Common myeloid progenitor, CD34-positive (primary cell): ENCODE results near the gene ARHGAP32.
"Not testable (repeated sequence)": the region's sequence is repeated elsewhere in the genome, so short reads cannot be mapped to it uniquely, and the experiment has no call there.

Source experiments
- CTCF ChIA-PET: fragments of 350-600 bp; sonication (Branson Sonifier 250); formaldehyde crosslinking; loops from one replicate; lab custom pipeline; 2021; ENCODE audit warnings: antibody characterized with exemption; lab: Charles Lee
- POLR2A ChIA-PET: fragments of 350-600 bp; sonication (Branson Sonifier 250); formaldehyde crosslinking; loops from one replicate; lab custom pipeline; 2021; ENCODE audit warnings: antibody characterized with exemption; lab: Charles Lee
- DNase-seq, 3 donors: peaks; one replicate each; pipeline versions ENCODE4 v3.0.0 to v3.0.0-alpha.2; 2013
- H3K27ac ChIP-seq, 2 experiments: 1 replicate in 1 of 2; 2 replicates in 1 of 2; pipeline ENCODE4 v1.7.0; 2013; ENCODE audit warnings: inconsistent platforms in 2 of 2, low read length in 2 of 2, mild to moderate bottlenecking in 2 of 2, low read depth in 1 of 2, moderate library complexity in 1 of 2; ENCODE audit not compliant: severe bottlenecking in 2 of 2, insufficient read depth in 1 of 2, poor library complexity in 1 of 2
- H3K27me3 ChIP-seq, 5 experiments: replicated peaks in 2 of 5; 1 replicate in 3 of 5; 2 replicates in 2 of 5; pipeline versions ENCODE4 v1.6.1 to v1.7.0; 2013; ENCODE audit warnings: low read length in 4 of 5, mild to moderate bottlenecking in 2 of 5, moderate library complexity in 2 of 5, inconsistent platforms in 1 of 5; ENCODE audit not compliant: insufficient read depth in 5 of 5, control insufficient read depth in 4 of 5
- H3K36me3 ChIP-seq, 4 experiments: 1 replicate in 2 of 4; 2 replicates in 2 of 4; pipeline versions ENCODE4 v1.6.1 to v1.7.0; 2013; ENCODE audit warnings: low read length in 3 of 4, control low read depth in 1 of 4, mild to moderate bottlenecking in 1 of 4; ENCODE audit not compliant: control insufficient read depth in 4 of 4, insufficient read depth in 4 of 4
- H3K4me1 ChIP-seq, 4 experiments: 1 replicate in 3 of 4; 2 replicates in 1 of 4; pipeline versions ENCODE4 v1.6.1 to v1.7.1; 2013; ENCODE audit warnings: low read length in 3 of 4, mild to moderate bottlenecking in 3 of 4, control low read depth in 1 of 4, inconsistent platforms in 1 of 4, moderate library complexity in 1 of 4; ENCODE audit not compliant: control insufficient read depth in 4 of 4, insufficient read depth in 4 of 4; ENCODE audit errors: control extremely low read depth in 1 of 4
- H3K4me3 ChIP-seq, 7 experiments: 1 replicate in 4 of 7; 2 replicates in 3 of 7; pipeline versions ENCODE4 v1.5.1 to v1.7.0; 2013; ENCODE audit warnings: mild to moderate bottlenecking in 7 of 7, low read length in 6 of 7, moderate library complexity in 6 of 7, inconsistent platforms in 2 of 7, low read depth in 2 of 7, control low read depth in 1 of 7; ENCODE audit not compliant: insufficient read depth in 4 of 7, control insufficient read depth in 1 of 7; ENCODE audit errors: extremely low read depth in 1 of 7
- H3K9me3 ChIP-seq, 5 experiments: 1 replicate in 4 of 5; 2 replicates in 1 of 5; pipeline versions ENCODE4 v1.6.1 to v1.7.1; 2013; ENCODE audit warnings: low read length in 4 of 5, mild to moderate bottlenecking in 2 of 5, inconsistent platforms in 1 of 5, low read depth in 1 of 5, moderate library complexity in 1 of 5; ENCODE audit not compliant: control insufficient read depth in 4 of 5, insufficient read depth in 2 of 5; ENCODE audit errors: control extremely low read depth in 1 of 5
- WGBS: methylation state at CpG from one replicate; pipeline ENCODE4 v1.1.5; 2013; ENCODE audit not compliant: insufficient coverage; 5-methylcytosine and 5-hydroxymethylcytosine counted together

The ARHGAP32 gene

GRCh38 chr11:128924104-128924503, 268.0 kb downstream of the ARHGAP32 start:
- CTCF ChIA-PET: interaction anchor here (0.8 to 5.3 kb wide), 4 partner anchors 16 to 32 kb away, joined by 3 to 25 read pairs (median 14); no protein-coding TSS in a partner anchor
- Histone ChIP-seq H3K27me3 (peaks cover 0 to 9% (median 0%) of the 10 kb centered on the region in 5 experiments), H3K4me1 (peaks cover 0 to 14% (median 4%) of the 10 kb centered on the region in 4 experiments), H3K27ac (no peak overlapping the region), H3K36me3 (no peaks in the 10 kb centered on the region), H3K9me3 (no peaks in the 10 kb centered on the region), H3K4me3 (no peak overlapping the region)
- POLR2A ChIA-PET: no interaction called here
- no peak for DNase-seq
- WGBS: 100% methylated on average over 5 of the region's 7 CpGs

GRCh38 chr11:128921793-128922192, 270.3 kb downstream of the ARHGAP32 start:
- no peaks in the 10 kb centered on the region for H3K9me3 ChIP-seq
- DNase-seq: no peak
- ChIA-PET CTCF (interaction anchor here (0.7 to 4.1 kb wide), 6 partner anchors 8 to 61 kb away, joined by 3 to 37 read pairs (median 4); no protein-coding TSS in a partner anchor), POLR2A (no interaction called here)
- peaks cover 0 to 8% (median 0%) of the 10 kb centered on the region in 5 experiments for H3K27me3 ChIP-seq
- no peak overlapping the region for H3K27ac ChIP-seq
- 100% methylated on average over 2 of the region's 4 CpGs for WGBS
- H3K36me3 ChIP-seq: no peaks in the 10 kb centered on the region
- H3K4me3 ChIP-seq: no peak overlapping the region
- peaks cover 0 to 25% (median 14%) of the 10 kb centered on the region in 4 experiments for H3K4me1 ChIP-seq

- Histone ChIP-seq H3K27me3 (peaks cover 0 to 6% (median 0%) of the 10 kb centered on the region in 5 experiments), H3K4me1 (peaks cover 0 to 34% (median 19%) of the 10 kb centered on the region in 4 experiments), H3K9me3 (no peaks in the 10 kb centered on the region), H3K36me3 (no peaks in the 10 kb centered on the region), H3K4me3 (no peak overlapping the region), H3K27ac (no peak overlapping the region)
- DNase-seq: no peak
- ChIA-PET CTCF (interaction anchor here (1.4 to 4.1 kb wide), 3 partner anchors 11 to 35 kb away, joined by 4 to 37 read pairs (median 18); no protein-coding TSS in a partner anchor), POLR2A (no interaction called here)
- WGBS: 98% methylated on average over 10 of the region's 15 CpGs
Measured at GRCh38 chr11:128920666-128921065, 271.5 kb downstream of the ARHGAP32 start.

- 74% methylated on average over 5 of the region's 7 CpGs for WGBS
Measured at GRCh38 chr11:128919635-128920034, 272.5 kb downstream of the ARHGAP32 start.

GRCh38 chr11:128919216-128919615, 272.9 kb downstream of the ARHGAP32 start:
- CTCF ChIA-PET: interaction anchor here (1.2 to 4.1 kb wide), 10 partner anchors 9 to 38 kb away, joined by 4 to 37 read pairs (median 6); partner anchors contain the start of gene TP53AIP1
- H3K9me3 ChIP-seq: no peaks in the 10 kb centered on the region
- H3K27ac ChIP-seq: no peak overlapping the region
- no peaks in the 10 kb centered on the region for H3K36me3 ChIP-seq
- peak in 2 of 3 donors; percentile 68 to 72 for DNase-seq
- H3K4me3 ChIP-seq: peak overlapping the region in 1 of 7 experiments; percentile 12
- peaks cover 0 to 2% (median 0%) of the 10 kb centered on the region in 5 experiments for H3K27me3 ChIP-seq
- POLR2A ChIA-PET: interaction anchor here (0.5 kb wide), 1 partner anchor 1125 kb away, joined by 3 read pairs; no protein-coding TSS in a partner anchor
- H3K4me1 ChIP-seq: peaks cover 0 to 34% (median 20%) of the 10 kb centered on the region in 4 experiments
- WGBS: 4% methylated on average over 4 of the region's 5 CpGs

More at GRCh38 chr11:128919635-128920034, 272.5 kb downstream of the ARHGAP32 start:
- H3K36me3 ChIP-seq, H3K4me3 ChIP-seq, DNase-seq, POLR2A ChIA-PET, H3K9me3 ChIP-seq, H3K27ac ChIP-seq, H3K27me3 ChIP-seq: not testable (repeated sequence)
- CTCF ChIA-PET: interaction anchor here (1.2 to 4.1 kb wide), 9 partner anchors 8 to 37 kb away, joined by 4 to 37 read pairs (median 7); partner anchors contain the start of gene TP53AIP1
- peaks cover 0 to 34% (median 20%) of the 10 kb centered on the region in 4 experiments for H3K4me1 ChIP-seq

GRCh38 chr11:128917144-128917724, 274.9 kb downstream of the ARHGAP32 start:
- ChIA-PET POLR2A (interaction anchor here (0.6 kb wide), 1 partner anchor 78 kb away, joined by 3 read pairs; no protein-coding TSS in a partner anchor), CTCF (interaction anchor here (0.9 to 1.7 kb wide), 5 partner anchors 11 to 33 kb away, joined by 3 to 6 read pairs (median 3); no protein-coding TSS in a partner anchor)
- Histone ChIP-seq H3K27ac (no peak overlapping the region), H3K27me3 (peaks cover 0 to 5% (median 0%) of the 10 kb centered on the region in 5 experiments), H3K4me3 (no peak overlapping the region), H3K4me1 (peaks cover 0 to 34% (median 20%) of the 10 kb centered on the region in 4 experiments), H3K9me3 (no peaks in the 10 kb centered on the region), H3K36me3 (no peaks in the 10 kb centered on the region)
- peak in 1 of 3 donors; percentile 39 for DNase-seq
- WGBS: 46% methylated on average over 4 of the region's 5 CpGs
